K562 (cell line): Measurements from ENCODE around the gene JAKMIP2. TPM values are rescaled to one million over a fixed set of nuclear protein-coding genes. Genes with fewer than 3 reads are reported as not detected.

Source experiments
- ATAC-seq: fragments of 200-7000 bp; cut with Tn5 transposase; 3 replicates; pipeline ENCODE4 v1.9.1; 2020; ENCODE audit warnings: moderate library complexity
- BruUV-seq: library from RNA; stranded (reverse); fragments of 400-500 nt; replicated peaks from 2 replicates; lab custom pipeline; 2021; lab: Mats Ljungman, UMichigan
- CTCF ChIA-PET: fragments of 300-600 bp; formaldehyde crosslinking; extraction: SDS; loops from one replicate; lab custom pipeline; 2021; ENCODE audit warnings: low intra/inter-chr PET ratio; lab: Yijun Ruan, JAX
- POLR2A ChIA-PET: fragments of 300-600, 350-650 bp; sonication (Branson Sonifier 250); formaldehyde crosslinking; extraction: SDS; loops from one replicate; lab custom pipeline; 2021; ENCODE audit warnings: antibody characterized with exemption, inconsistent platforms; lab: Yijun Ruan, JAX
- DNase-seq, 4 experiments: peaks; one replicate each; pipeline versions ENCODE4 v3.0.0 to v3.0.0-alpha.2; 2011 to 2018; ENCODE audit warnings: low spot score in 3 of 4, mixed read lengths in 3 of 4; ENCODE audit errors: extremely low read depth in 1 of 4
- FAIRE-seq: peaks from 2 replicates; lab custom pipeline; 2011; peaks lifted over from hg19 to GRCh38; lab: Jason Lieb, UNC
- H2AFZ ChIP-seq: 2 replicates; pipeline ENCODE4 v1.6.0; 2011; ENCODE audit warnings: low read depth, low read length, control low read depth, inconsistent platforms
- H3K27ac ChIP-seq: fragments of 200-600 bp; 3 replicates; pipeline ENCODE4 v1.8.0; 2011; ENCODE audit warnings: low read depth, mild to moderate bottlenecking, control low read depth, inconsistent platforms, low read length, moderate library complexity, mixed read lengths; ENCODE audit errors: extremely low read depth
- H3K27me3 ChIP-seq, 2 experiments: fragments of 300-600 bp in 1 of 2; 2 replicates in 1 of 2; 3 replicates in 1 of 2; pipeline versions ENCODE4 v1.6.0 to v1.8.0; 2011; ENCODE audit warnings: inconsistent platforms in 2 of 2, low read length in 2 of 2, mild to moderate bottlenecking in 1 of 2, mixed read lengths in 1 of 2, moderate library complexity in 1 of 2; ENCODE audit not compliant: control insufficient read depth in 2 of 2, insufficient read depth in 2 of 2
- H3K36me3 ChIP-seq: fragments of 300-600 bp; 3 replicates; pipeline ENCODE4 v1.8.0; 2011; ENCODE audit warnings: mild to moderate bottlenecking, low read length, inconsistent platforms; ENCODE audit not compliant: control insufficient read depth, insufficient read depth
- H3K4me1 ChIP-seq, 2 experiments: fragments of 200-600 bp in 1 of 2; replicated peaks in 1 of 2; 2 replicates in 1 of 2; 3 replicates in 1 of 2; pipeline versions ENCODE4 v1.5.1 to v1.8.0; 2011; ENCODE audit warnings: inconsistent platforms in 2 of 2, low read length in 2 of 2, mild to moderate bottlenecking in 1 of 2, mixed read lengths in 1 of 2, moderate library complexity in 1 of 2; ENCODE audit not compliant: control insufficient read depth in 2 of 2, insufficient read depth in 2 of 2
- H3K4me2 ChIP-seq: 2 replicates; pipeline ENCODE4 v1.6.1; 2011; ENCODE audit warnings: low read length, control low read depth, inconsistent platforms, mixed read lengths; ENCODE audit not compliant: insufficient read depth
- H3K4me3 ChIP-seq: fragments of 200-600 bp; sonication (generic), shearing (Covaris generic); 2 replicates; pipeline ENCODE4 v1.5.1; 2016; ENCODE audit warnings: control low read depth, inconsistent platforms
- H3K79me2 ChIP-seq: fragments of 200-600 bp; 3 replicates; pipeline ENCODE4 v1.8.0; 2011; ENCODE audit warnings: low read length, inconsistent platforms; ENCODE audit not compliant: control insufficient read depth, insufficient read depth
- H3K9ac ChIP-seq, 2 experiments: 2 replicates each; pipeline versions ENCODE4 v1.6.0 to v1.6.1; 2011; ENCODE audit warnings: low read depth in 2 of 2, low read length in 2 of 2, control low read depth in 1 of 2, inconsistent platforms in 1 of 2, mild to moderate bottlenecking in 1 of 2, mixed read lengths in 1 of 2; ENCODE audit not compliant: insufficient read depth in 1 of 2
- H3K9me1 ChIP-seq: one replicate; pipeline ENCODE4 v1.6.0; 2011; ENCODE audit warnings: inconsistent platforms, mild to moderate bottlenecking, low read length, moderate library complexity; ENCODE audit not compliant: control insufficient read depth, insufficient read depth
- H3K9me3 ChIP-seq: replicated peaks from 2 replicates; pipeline ENCODE4 v1.5.1; 2011; ENCODE audit warnings: low read depth, low read length, inconsistent platforms; ENCODE audit not compliant: control insufficient read depth, insufficient read depth
- H4K20me1 ChIP-seq: replicated peaks from 2 replicates; pipeline ENCODE4 v1.6.1; 2011; ENCODE audit warnings: low read length, inconsistent platforms, mixed read lengths; ENCODE audit not compliant: control insufficient read depth, insufficient read depth
- BRD9 ChIP-seq: fragments of 450-650 bp; IDR thresholded peaks from 2 replicates; pipeline ENCODE4 v1.6.1; 2018; ENCODE audit warnings: low read depth; ENCODE audit not compliant: partially characterized antibody
- MED1 ChIP-seq: sonication (generic); formaldehyde crosslinking; IDR thresholded peaks from 2 replicates; pipeline ENCODE4 v1.8.1; 2023; ENCODE audit warnings: missing genetic modification reagents, borderline replicate concordance
- MYC ChIP-seq, 2 experiments: fragments of 250-450 bp in 1 of 2; sonication (Bioruptor Pico) in 1 of 2; IDR thresholded peaks; 2 replicates each; pipeline versions ENCODE4 v1.5.1 to v1.6.1; 2012 to 2021; ENCODE audit warnings: low read depth in 2 of 2, borderline replicate concordance in 1 of 2, improper control_type of control experiment in 1 of 2, low read length in 1 of 2, mild to moderate bottlenecking in 1 of 2, moderate library complexity in 1 of 2
- PHB ChIP-seq: fragments of 250-450 bp; sonication (Bioruptor Pico); IDR thresholded peaks from 2 replicates; pipeline ENCODE4 v1.5.0; 2021
- PYGO2 ChIP-seq: fragments of 450-650 bp; IDR thresholded peaks from 2 replicates; pipeline ENCODE4 v1.6.1; 2016; ENCODE audit warnings: mild to moderate bottlenecking, missing genetic modification characterization, moderate library complexity, missing compliant biosample characterization
- SRSF9 ChIP-seq: fragments of 200-400 bp; formaldehyde crosslinking; IDR thresholded peaks from 2 replicates; pipeline ENCODE4 v1.6.1; 2017; ENCODE audit warnings: low read depth, low read length, borderline replicate concordance
- TAF1 ChIP-seq: IDR thresholded peaks from 2 replicates; pipeline ENCODE4 v1.6.1; 2011; ENCODE audit warnings: mild to moderate bottlenecking, low read length, moderate library complexity; ENCODE audit not compliant: insufficient read depth, control insufficient read depth, severe bottlenecking; ENCODE audit errors: extremely low read depth
- THRAP3 ChIP-seq: fragments of 450-650 bp; IDR thresholded peaks from 2 replicates; pipeline ENCODE4 v1.6.1; 2016; ENCODE audit warnings: mild to moderate bottlenecking, inconsistent platforms, borderline replicate concordance
- ZBTB7A ChIP-seq: IDR thresholded peaks from 2 replicates; pipeline ENCODE4 v1.6.1; 2011; ENCODE audit warnings: low read depth, mild to moderate bottlenecking, low read length, moderate library complexity, borderline replicate concordance; ENCODE audit not compliant: control insufficient read depth
- ZC3H8 ChIP-seq: fragments of 450-650 bp; IDR thresholded peaks from 2 replicates; pipeline ENCODE4 v1.6.1; 2017
- ZFP36 ChIP-seq: fragments of 150-350 bp; IDR thresholded peaks from 2 replicates; pipeline ENCODE4 v1.6.1; 2018; ENCODE audit warnings: low read length, low read depth; ENCODE audit not compliant: partially characterized antibody
- ZNF23 ChIP-seq: fragments of 250-450 bp; sonication (Bioruptor Pico); IDR thresholded peaks from 2 replicates; pipeline ENCODE4 v1.4.0; 2020; ENCODE audit warnings: mild to moderate bottlenecking
- ZNF431 ChIP-seq: sonication (generic); formaldehyde crosslinking; IDR thresholded peaks from 2 replicates; pipeline ENCODE4 v1.8.0; 2022; ENCODE audit warnings: mild to moderate bottlenecking, missing genetic modification reagents
- ZNF444 ChIP-seq: fragments of 250-450 bp; sonication (Bioruptor Pico); IDR thresholded peaks from 2 replicates; pipeline ENCODE4 v1.4.0; 2020; ENCODE audit warnings: mild to moderate bottlenecking, moderate library complexity
- ZZZ3 ChIP-seq: fragments of 450-650 bp; IDR thresholded peaks from 2 replicates; pipeline ENCODE4 v1.6.1; 2016; ENCODE audit warnings: antibody characterized with exemption, mild to moderate bottlenecking, moderate library complexity
- WGBS: fragments of 100-300 bp; shearing (Covaris generic); methylation state at CpG from one replicate; pipeline ENCODE4 v1.1.6; 2016; ENCODE audit warnings: low coverage, mixed read lengths; ENCODE audit not compliant: insufficient coverage; ENCODE audit errors: missing lambda C conversion rate; 5-methylcytosine and 5-hydroxymethylcytosine counted together
- in situ Hi-C: fragments of 300-500 bp; cut with MboI; formaldehyde crosslinking; loops from 4 replicates; pipeline ENCODE4 v1.15.0; 2018; ENCODE audit warnings: inconsistent platforms, mixed read lengths
- intact Hi-C: fragments of 100-400 bp; cut with micrococcal nuclease; formaldehyde crosslinking; loops from 2 replicates; pipeline ENCODE4 v1.14.2; 2022
- polyA plus RNA-seq, 8 experiments: library from polyadenylated mRNA; depleted of rRNA in 4 of 8; stranded (reverse) in 5 of 8; unstranded in 3 of 8; fragments of >200 nt; fragmentation: Nextera tagmentation in 2 of 8; fragmentation: Illumina TruSeq in 1 of 8; extraction: Ambion mirVana in 2 of 8; extraction: Trizol in 1 of 8; gene quantifications; 2 replicates each; pipeline versions ENCODE4 v1.2.1 to v1.2.3, GENCODE V29; 2011 to 2014; ENCODE audit warnings: inconsistent platforms in 1 of 8, missing spikeins in 1 of 8
- total RNA-seq, 7 experiments: library from RNA; depleted of rRNA in 6 of 7; stranded (reverse); fragments of >200 nt in 6 of 7; fragmentation: Illumina TruSeq in 2 of 7; extraction: Trizol in 2 of 7; gene quantifications; 2 replicates each; pipeline versions ENCODE4 v1.2.1 to v1.2.3, GENCODE V29; 2011 to 2021; ENCODE audit warnings: low replicate concordance in 1 of 7
- TF ChIP-seq, protein P1 (sequence below): fragments of 450-650 bp; formaldehyde crosslinking; IDR thresholded peaks from 2 replicates; pipeline ENCODE4 v1.4.0; 2022; ENCODE audit warnings: mild to moderate bottlenecking, moderate library complexity
- TF ChIP-seq, protein P2 (sequence below): fragments of 450-650 bp; IDR thresholded peaks from 2 replicates; pipeline ENCODE4 v1.6.1; 2016; ENCODE audit warnings: low read depth, mild to moderate bottlenecking, moderate library complexity

The JAKMIP2 gene
- total and polyA plus RNA-seq, 9 of the 15 experiments (the other 6 are each of a cell fraction or from before 2014, with no cell fraction given): not detected

DNA sequence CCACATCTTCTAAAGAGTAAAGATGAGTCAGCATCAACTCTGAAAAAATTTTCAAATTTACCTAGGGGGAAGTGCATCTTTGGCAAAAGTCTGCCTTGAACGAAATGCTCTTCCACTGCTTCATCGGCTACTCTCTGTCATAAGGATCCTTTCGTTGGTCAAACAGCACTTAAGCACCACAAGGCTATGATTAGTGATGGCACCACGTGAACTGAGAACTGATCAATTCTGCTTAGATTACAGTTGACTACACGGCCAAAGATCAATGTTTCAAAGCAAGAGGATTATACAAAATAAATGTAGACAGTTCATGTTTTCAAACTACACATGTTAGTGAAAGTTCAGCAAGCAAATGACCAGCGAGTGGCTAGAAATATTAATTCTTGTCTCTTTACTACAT, 9.4 kb downstream of the JAKMIP2 start:
- no peaks in the 10 kb centered on the region for H3K79me2 ChIP-seq
- no peak for ATAC-seq
- no peak overlapping the region for H3K9ac ChIP-seq
- intact Hi-C loops: no loop called here
- no peak overlapping the region for H3K4me2 ChIP-seq
- H3K4me3 ChIP-seq: no peak overlapping the region
- no peak for FAIRE-seq
- H3K9me3 ChIP-seq: no peaks in the 10 kb centered on the region
- no peak overlapping the region for H2AFZ ChIP-seq
- WGBS: 0% methylated on average over 6 of the region's 6 CpGs
- no peaks in the 10 kb centered on the region for H3K36me3 ChIP-seq
- ChIA-PET POLR2A (no interaction called here), CTCF (no interaction called here)
- H3K27ac ChIP-seq: no peak overlapping the region
- in situ Hi-C loops: no loop called here
- H3K27me3 ChIP-seq: no peaks in the 10 kb centered on the region
- H3K9me1 ChIP-seq: no peaks in the 10 kb centered on the region
- no peaks in the 10 kb centered on the region for H4K20me1 ChIP-seq
- no peaks in the 10 kb centered on the region for H3K4me1 ChIP-seq
- no TSS peak for BruUV-seq
- TF ChIP-seq MED1 (CRISPR knock-in tag) (no peak), BRD9 (no peak), ZBTB7A (no peak), ZZZ3 (no peak), ZNF23 (no peak), ZNF444 (CRISPR knock-in tag) (no peak), ZNF431 (CRISPR knock-in tag) (no peak)
- no peak for DNase-seq

DNA sequence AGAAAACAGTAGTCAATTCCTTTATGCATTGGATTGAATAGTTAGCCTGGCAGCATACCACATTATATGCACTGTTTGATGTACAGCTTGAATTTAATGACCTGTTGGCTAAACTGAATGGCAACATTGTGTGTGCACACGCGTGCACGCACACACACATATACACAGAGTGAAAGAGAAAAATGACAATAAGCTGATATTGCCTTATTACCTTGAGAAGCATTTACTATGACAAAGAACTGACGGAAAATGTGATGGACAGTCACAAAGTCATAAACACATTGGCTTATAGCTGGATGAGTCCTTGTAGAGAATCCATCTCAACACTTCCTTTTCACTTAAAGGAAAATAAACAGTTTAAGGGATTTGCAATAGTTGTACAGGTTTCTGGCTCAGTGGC, 15.5 kb downstream of the JAKMIP2 start:
- no peak for DNase-seq
- no peaks in the 10 kb centered on the region for H3K79me2 ChIP-seq
- no peak overlapping the region for H3K9ac ChIP-seq
- CTCF ChIA-PET: no interaction called here
- no peaks in the 10 kb centered on the region for H4K20me1 ChIP-seq
- no peak overlapping the region for H3K4me2 ChIP-seq
- POLR2A ChIA-PET: no interaction called here
- BruUV-seq: no TSS peak
- H3K9me1 ChIP-seq: no peaks in the 10 kb centered on the region
- H2AFZ ChIP-seq: no peak overlapping the region
- intact Hi-C loops (no loop called here), in situ Hi-C loops (no loop called here)
- no peaks in the 10 kb centered on the region for H3K36me3 ChIP-seq
- H3K27me3 ChIP-seq: no peaks in the 10 kb centered on the region
- H3K27ac ChIP-seq: no peak overlapping the region
- no peak overlapping the region for H3K4me3 ChIP-seq
- ATAC-seq: no peak
- no peak for FAIRE-seq
- H3K9me3 ChIP-seq: 0 out of 2 replicates have a peak, but pooled peaks cover 2% of the 10 kb centered on the region
- WGBS: 0% methylated on average over 4 of the region's 4 CpGs
- H3K4me1 ChIP-seq: no peaks in the 10 kb centered on the region
- TF ChIP-seq PHB (CRISPR knock-in tag) (no peak), THRAP3 (no peak), SRSF9 (no peak), PYGO2 (tag) (no peak), ZC3H8 (no peak), MYC (IDR thresholded peaks at IDR 0.05; ENCODE audit: low read depth, low read length) (no peak), MYC (CRISPR knock-in tag; IDR thresholded peaks at IDR 0.05; ENCODE audit: borderline replicate concordance, low read depth) (no peak), TAF1 (no peak), ZFP36 (no peak)
- TF ChIP-seq, protein P1, sequence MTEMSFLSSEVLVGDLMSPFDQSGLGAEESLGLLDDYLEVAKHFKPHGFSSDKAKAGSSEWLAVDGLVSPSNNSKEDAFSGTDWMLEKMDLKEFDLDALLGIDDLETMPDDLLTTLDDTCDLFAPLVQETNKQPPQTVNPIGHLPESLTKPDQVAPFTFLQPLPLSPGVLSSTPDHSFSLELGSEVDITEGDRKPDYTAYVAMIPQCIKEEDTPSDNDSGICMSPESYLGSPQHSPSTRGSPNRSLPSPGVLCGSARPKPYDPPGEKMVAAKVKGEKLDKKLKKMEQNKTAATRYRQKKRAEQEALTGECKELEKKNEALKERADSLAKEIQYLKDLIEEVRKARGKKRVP (CRISPR knock-in tag): no peak
- TF ChIP-seq, protein P2, sequence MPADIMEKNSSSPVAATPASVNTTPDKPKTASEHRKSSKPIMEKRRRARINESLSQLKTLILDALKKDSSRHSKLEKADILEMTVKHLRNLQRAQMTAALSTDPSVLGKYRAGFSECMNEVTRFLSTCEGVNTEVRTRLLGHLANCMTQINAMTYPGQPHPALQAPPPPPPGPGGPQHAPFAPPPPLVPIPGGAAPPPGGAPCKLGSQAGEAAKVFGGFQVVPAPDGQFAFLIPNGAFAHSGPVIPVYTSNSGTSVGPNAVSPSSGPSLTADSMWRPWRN: no peak
